Panc1 (cell line): ENCODE measurements around the gene CACNA1I. TPM values are rescaled to one million over a fixed set of nuclear protein-coding genes. Genes with fewer than 3 reads are reported as not detected.

Experiments used
- ATAC-seq: fragments of 200-7000 bp; cut with Tn5 transposase; 2 replicates; pipeline ENCODE4 v1.9.1; 2020; ENCODE audit warnings: mild to moderate bottlenecking, moderate library complexity
- BruUV-seq: library from RNA; stranded (reverse); fragments of 400-500 nt; replicated peaks from 2 replicates; lab custom pipeline; 2021; lab: Mats Ljungman, UMichigan
- CTCF ChIA-PET: fragments of 300-600 bp; sonication (Branson Sonifier 250); formaldehyde crosslinking; loops from one replicate; lab custom pipeline; 2022; ENCODE audit warnings: antibody characterized with exemption; lab: Charles Lee
- POLR2A ChIA-PET: fragments of 300-600 bp; sonication (Branson Sonifier 250); formaldehyde crosslinking; loops from one replicate; lab custom pipeline; 2022; ENCODE audit warnings: antibody characterized with exemption; lab: Charles Lee
- DNase-seq: peaks from one replicate; pipeline ENCODE4 v3.0.0-alpha.2; 2010; ENCODE audit warnings: low read depth, low spot score
- H3K27ac ChIP-seq: 2 replicates; pipeline ENCODE4 v1.5.1; 2011; ENCODE audit warnings: mild to moderate bottlenecking, low read length, inconsistent platforms
- H3K27me3 ChIP-seq: fragments of 200-500 bp; sonication (Bioruptor generic); 2 replicates; pipeline ENCODE4 v1.6.0; 2014; ENCODE audit warnings: low read length, inconsistent platforms; ENCODE audit not compliant: control insufficient read depth, insufficient read depth
- H3K36me3 ChIP-seq: fragments of 200-500 bp; sonication (Bioruptor generic); 2 replicates; pipeline ENCODE4 v1.5.1; 2014; ENCODE audit warnings: inconsistent platforms, mild to moderate bottlenecking, low read length, moderate library complexity; ENCODE audit not compliant: control insufficient read depth, insufficient read depth
- H3K4me1 ChIP-seq: 2 replicates; pipeline ENCODE4 v1.5.1; 2011; ENCODE audit warnings: inconsistent platforms, mild to moderate bottlenecking, low read length, moderate library complexity; ENCODE audit not compliant: control insufficient read depth, insufficient read depth
- H3K4me3 ChIP-seq, 2 experiments: 2 replicates each; pipeline ENCODE4 v1.5.1; 2011 to 2012; ENCODE audit warnings: low read depth in 2 of 2, low read length in 2 of 2, mild to moderate bottlenecking in 2 of 2, inconsistent platforms in 1 of 2, moderate library complexity in 1 of 2
- H3K9me3 ChIP-seq: fragments of 200-500 bp; sonication (Bioruptor generic); 2 replicates; pipeline ENCODE4 v1.5.1; 2014; ENCODE audit warnings: low read depth, mild to moderate bottlenecking, inconsistent platforms, low read length, moderate library complexity; ENCODE audit not compliant: control insufficient read depth, insufficient read depth
- CTCF ChIP-seq: fragments of 450-650 bp; IDR thresholded peaks from 2 replicates; pipeline ENCODE4 v1.5.1; 2017; ENCODE audit warnings: mild to moderate bottlenecking
- POLR2AphosphoS5 ChIP-seq: IDR thresholded peaks from 2 replicates; pipeline ENCODE4 v1.6.1; 2012; ENCODE audit warnings: mild to moderate bottlenecking, low read depth, low read length, moderate library complexity
- SIN3A ChIP-seq: IDR thresholded peaks from 2 replicates; pipeline ENCODE4 v1.6.1; 2012; ENCODE audit warnings: low read depth, mild to moderate bottlenecking, low read length, moderate library complexity, borderline replicate concordance; ENCODE audit not compliant: insufficient read depth
- TCF7L2 ChIP-seq: IDR thresholded peaks from 2 replicates; pipeline ENCODE4 v1.6.1; 2011; ENCODE audit warnings: mild to moderate bottlenecking, low read depth, low read length, inconsistent platforms
- in situ Hi-C: cut with HindIII; loops from 2 replicates; pipeline ENCODE4 v1.10.0; 2016; ENCODE audit warnings: low sequenced_read_pairs, low pct_unique_long_range_greater_than_20kb
- intact Hi-C: fragments of 100-400 bp; cut with micrococcal nuclease; formaldehyde crosslinking; loops from one replicate; pipeline ENCODE4 v1.10.0; 2022; ENCODE audit not compliant: unreplicated experiment
- total RNA-seq: library from RNA; stranded (reverse); gene quantifications from one replicate; pipeline ENCODE4 v1.2.1, GENCODE V29; 2021; ENCODE audit not compliant: unreplicated experiment
- TF ChIP-seq, protein P1 (sequence below), 2 experiments: IDR thresholded peaks; 2 replicates each; pipeline ENCODE4 v1.6.1; 2011 to 2012; ENCODE audit warnings: low read depth in 2 of 2, control low read depth in 1 of 2, low read length in 1 of 2, mild to moderate bottlenecking in 1 of 2, moderate library complexity in 1 of 2; ENCODE audit not compliant: insufficient read depth in 1 of 2

CACNA1I gene
- total RNA-seq, 1 experiment from 2014 or later = 0.23 TPM

GRCh38 chr22:39707351-39707750, 136.8 kb downstream of the CACNA1I start:
- no peaks in the 10 kb centered on the region for H3K9me3 ChIP-seq
- TF ChIP-seq SIN3A (no peak), POLR2AphosphoS5 (no peak), TCF7L2 (no peak), CTCF (no peak)
- TF ChIP-seq, protein P1, sequence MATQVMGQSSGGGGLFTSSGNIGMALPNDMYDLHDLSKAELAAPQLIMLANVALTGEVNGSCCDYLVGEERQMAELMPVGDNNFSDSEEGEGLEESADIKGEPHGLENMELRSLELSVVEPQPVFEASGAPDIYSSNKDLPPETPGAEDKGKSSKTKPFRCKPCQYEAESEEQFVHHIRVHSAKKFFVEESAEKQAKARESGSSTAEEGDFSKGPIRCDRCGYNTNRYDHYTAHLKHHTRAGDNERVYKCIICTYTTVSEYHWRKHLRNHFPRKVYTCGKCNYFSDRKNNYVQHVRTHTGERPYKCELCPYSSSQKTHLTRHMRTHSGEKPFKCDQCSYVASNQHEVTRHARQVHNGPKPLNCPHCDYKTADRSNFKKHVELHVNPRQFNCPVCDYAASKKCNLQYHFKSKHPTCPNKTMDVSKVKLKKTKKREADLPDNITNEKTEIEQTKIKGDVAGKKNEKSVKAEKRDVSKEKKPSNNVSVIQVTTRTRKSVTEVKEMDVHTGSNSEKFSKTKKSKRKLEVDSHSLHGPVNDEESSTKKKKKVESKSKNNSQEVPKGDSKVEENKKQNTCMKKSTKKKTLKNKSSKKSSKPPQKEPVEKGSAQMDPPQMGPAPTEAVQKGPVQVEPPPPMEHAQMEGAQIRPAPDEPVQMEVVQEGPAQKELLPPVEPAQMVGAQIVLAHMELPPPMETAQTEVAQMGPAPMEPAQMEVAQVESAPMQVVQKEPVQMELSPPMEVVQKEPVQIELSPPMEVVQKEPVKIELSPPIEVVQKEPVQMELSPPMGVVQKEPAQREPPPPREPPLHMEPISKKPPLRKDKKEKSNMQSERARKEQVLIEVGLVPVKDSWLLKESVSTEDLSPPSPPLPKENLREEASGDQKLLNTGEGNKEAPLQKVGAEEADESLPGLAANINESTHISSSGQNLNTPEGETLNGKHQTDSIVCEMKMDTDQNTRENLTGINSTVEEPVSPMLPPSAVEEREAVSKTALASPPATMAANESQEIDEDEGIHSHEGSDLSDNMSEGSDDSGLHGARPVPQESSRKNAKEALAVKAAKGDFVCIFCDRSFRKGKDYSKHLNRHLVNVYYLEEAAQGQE (IDR thresholded peaks at IDR 0.05; ENCODE audit: insufficient read depth in 1 of 2, low read depth in 2 of 2, low read length in 1 of 2) = no peak
- no peak overlapping the region for H3K4me3 ChIP-seq
- no TSS peak for BruUV-seq
- no peaks in the 10 kb centered on the region for H3K27me3 ChIP-seq
- CTCF ChIA-PET = no interaction called here
- DNase-seq = no peak
- POLR2A ChIA-PET = no interaction called here
- H3K36me3 ChIP-seq = no peaks in the 10 kb centered on the region
- intact Hi-C loops = no loop called here
- no peaks in the 10 kb centered on the region for H3K4me1 ChIP-seq
- in situ Hi-C loops = no loop called here
- no peak; the same call in 1 of the 2 replicates for ATAC-seq
- no peak overlapping the region for H3K27ac ChIP-seq

DNA sequence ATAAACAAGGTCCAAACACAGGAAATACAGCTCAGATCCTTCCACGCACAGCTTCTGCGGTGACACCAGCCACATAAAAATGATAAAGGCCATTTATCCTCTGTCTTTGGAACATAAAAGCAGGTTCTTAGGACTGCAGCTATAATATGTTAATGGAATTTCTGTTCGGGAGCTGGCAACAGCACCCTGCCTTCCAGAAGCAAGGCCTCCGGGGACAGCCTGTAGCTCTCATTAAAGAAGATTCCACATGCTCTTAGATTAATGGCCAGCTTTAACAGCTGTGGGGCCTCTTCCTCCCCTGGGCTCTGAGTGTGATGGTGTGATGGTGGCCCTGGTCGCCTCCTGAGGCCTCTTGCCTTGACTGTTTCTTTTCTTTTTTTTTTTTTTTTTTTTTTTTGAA, 137.3 kb downstream of the CACNA1I start:
- BruUV-seq = no TSS peak
- Histone ChIP-seq H3K4me3 (no peak overlapping the region), H3K27ac (no peak overlapping the region), H3K9me3 (no peaks in the 10 kb centered on the region), H3K27me3 (no peaks in the 10 kb centered on the region), H3K4me1 (no peaks in the 10 kb centered on the region), H3K36me3 (no peaks in the 10 kb centered on the region)
- no peak for ATAC-seq
- no peak for DNase-seq
- in situ Hi-C loops = no loop called here
- intact Hi-C loops = no loop called here
- no peak for TF ChIP-seq SIN3A
- TF ChIP-seq CTCF = no peak
- no peak for TF ChIP-seq POLR2AphosphoS5
- TF ChIP-seq TCF7L2 = no peak
- TF ChIP-seq, protein P1 (IDR thresholded peaks at IDR 0.05; ENCODE audit: insufficient read depth in 1 of 2, low read depth in 2 of 2, low read length in 1 of 2) = no peak
- CTCF ChIA-PET = no interaction called here
- POLR2A ChIA-PET = no interaction called here
